Measurements from ENCODE around the gene GANC.
A peak's percentile ranks its signal among the peaks of the same experiment; 100 is the strongest.
"Not testable (repeated sequence)": the region's sequence is repeated elsewhere in the genome, so short reads cannot be mapped to it uniquely, and the experiment has no call there.

The GANC gene

GRCh38 chr15:42284551-42284950 is 11.6 kb downstream of the GANC start:
- no peak for DNase-seq (ENCODE audit: low spot score)

- DNase-seq (ENCODE audit: low spot score), result no peak
Observed at GRCh38 chr15:42285034-42285433, 12.0 kb downstream of the GANC start.

GRCh38 chr15:42286445-42287029 is 13.5 kb downstream of the GANC start:
- no peak for DNase-seq (ENCODE audit: low spot score)

- DNase-seq (ENCODE audit: low spot score), result no peak
Observed at GRCh38 chr15:42287931-42288330, 14.9 kb downstream of the GANC start.

GRCh38 chr15:42289166-42289565 is 16.2 kb downstream of the GANC start:
- peak; percentile 51 for DNase-seq (ENCODE audit: low spot score)

- not testable (repeated sequence) for DNase-seq (ENCODE audit: low spot score)
Observed at GRCh38 chr15:42301004-42301403, 28.0 kb downstream of the GANC start.

- DNase-seq (ENCODE audit: low spot score), result no peak
Observed at GRCh38 chr15:42306681-42307080, 33.7 kb downstream of the GANC start.

- DNase-seq (ENCODE audit: low spot score), result no peak
Observed at GRCh38 chr15:42313463-42313862, 40.5 kb downstream of the GANC start.

GRCh38 chr15:42314818-42315217 is 41.8 kb downstream of the GANC start:
- no peak for DNase-seq (ENCODE audit: low spot score)

- no peak for DNase-seq (ENCODE audit: low spot score)
Observed at GRCh38 chr15:42315521-42315920, 42.5 kb downstream of the GANC start.

- not testable (repeated sequence) for DNase-seq (ENCODE audit: low spot score)
Observed at GRCh38 chr15:42316282-42316805, 43.3 kb downstream of the GANC start.

GRCh38 chr15:42319206-42319605 is 46.2 kb downstream of the GANC start:
- DNase-seq (ENCODE audit: low spot score), result no peak

- no peak for DNase-seq (ENCODE audit: low spot score)
Observed at GRCh38 chr15:42324308-42324707, 51.3 kb downstream of the GANC start.

- DNase-seq (ENCODE audit: low spot score), result no peak
Observed at GRCh38 chr15:42329161-42329560, 56.2 kb downstream of the GANC start.

- DNase-seq (ENCODE audit: low spot score), result no peak
Observed at GRCh38 chr15:42329992-42330391, 57.0 kb downstream of the GANC start.

- no peak for DNase-seq (ENCODE audit: low spot score)
Observed at GRCh38 chr15:42331235-42331634, 58.2 kb downstream of the GANC start.

GRCh38 chr15:42332331-42332730 is 59.3 kb downstream of the GANC start:
- peak; percentile 68 for DNase-seq (ENCODE audit: low spot score)

GRCh38 chr15:42335074-42335473 is 62.1 kb downstream of the GANC start:
- DNase-seq (ENCODE audit: low spot score), result no peak

GRCh38 chr15:42336650-42337049 is 63.6 kb downstream of the GANC start:
- not testable (repeated sequence) for DNase-seq (ENCODE audit: low spot score)

- DNase-seq (ENCODE audit: low spot score), result not testable (repeated sequence)
Observed at GRCh38 chr15:42337104-42337503, 64.1 kb downstream of the GANC start.

- no peak for DNase-seq (ENCODE audit: low spot score)
Observed at GRCh38 chr15:42338500-42338899, 65.5 kb downstream of the GANC start.

- DNase-seq (ENCODE audit: low spot score), result no peak
Observed at GRCh38 chr15:42343596-42344232, 70.7 kb downstream of the GANC start.

- DNase-seq (ENCODE audit: low spot score), result peak; percentile 47
Observed at GRCh38 chr15:42344763-42345162, 71.8 kb downstream of the GANC start.

- no peak for DNase-seq (ENCODE audit: low spot score)
Observed at GRCh38 chr15:42345504-42345903, 72.5 kb downstream of the GANC start.

Measured in kidney capillary endothelial cell (primary cell).